Body of pancreas (tissue), 4 donors: ENCODE data around the gene SAMHD1. TPM values are rescaled to one million over a fixed set of nuclear protein-coding genes. Genes with fewer than 3 reads are reported as not detected.
"Not testable (repeated sequence)": the region's sequence is repeated elsewhere in the genome, so short reads cannot be mapped to it uniquely, and the experiment has no call there.

Experiments
- ATAC-seq: fragments of 150-250 bp; one replicate; pipeline ENCODE4 v1.9.1; 2016
- DNase-seq, 4 donors: peaks; one replicate each; pipeline ENCODE4 v3.0.0-alpha.2; 2019
- H3K27ac ChIP-seq, 4 donors: fragments of 200-600 bp; sonication (generic); 1 replicate in 3 of 4; 2 replicates in 1 of 4; pipeline versions ENCODE4 v1.5.1 to v1.6.1; 2016 to 2019; ENCODE audit warnings: mild to moderate bottlenecking in 1 of 4, mixed read lengths in 1 of 4, moderate library complexity in 1 of 4
- H3K27me3 ChIP-seq, 2 donors: fragments of 200-600 bp; sonication (generic); one replicate each; pipeline ENCODE4 v1.6.0; 2016; ENCODE audit warnings: mild to moderate bottlenecking in 1 of 2
- H3K36me3 ChIP-seq, 2 donors: fragments of 200-600 bp; sonication (generic); replicated peaks in 1 of 2; 2 replicates each; pipeline ENCODE4 v1.5.1; 2016; ENCODE audit warnings: low read depth in 2 of 2; ENCODE audit not compliant: insufficient read depth in 1 of 2
- H3K4me1 ChIP-seq: fragments of 200-600 bp; sonication (generic); one replicate; pipeline ENCODE4 v1.6.0; 2016
- H3K4me3 ChIP-seq, 2 donors: fragments of 200-600 bp; sonication (generic); 1 replicate in 1 of 2; 2 replicates in 1 of 2; pipeline ENCODE4 v1.5.1; 2016 to 2019
- H3K9me3 ChIP-seq, 3 donors: fragments of 200-600 bp; sonication (generic); 1 replicate in 2 of 3; 2 replicates in 1 of 3; pipeline ENCODE4 v1.5.1; 2016
- POLR2A ChIP-seq, 3 donors: fragments of 450-650 bp; IDR thresholded peaks; one replicate each; pipeline ENCODE4 v1.6.1; 2016; ENCODE audit warnings: antibody characterized with exemption in 3 of 3, mild to moderate bottlenecking in 2 of 3
- WGBS, 2 donors: methylation state at CpG; one replicate each; pipeline ENCODE4 v1.1.5; 2017; 5-methylcytosine and 5-hydroxymethylcytosine counted together
- intact Hi-C: fragments of 100-400 bp; cut with DNase I; formaldehyde crosslinking; loops from one replicate; pipeline ENCODE4 v1.15.1; 2023
- total RNA-seq, 2 donors: library from RNA; depleted of rRNA; stranded (reverse); fragments of >200 nt; gene quantifications; one replicate each; pipeline ENCODE4 v1.1.0, GENCODE V29; 2016
- TF ChIP-seq, protein P1 (sequence below), 7 experiments: fragments of 450-650 bp in 4 of 7; fragments of 200-600 bp in 3 of 7; sonication (generic) in 3 of 7; IDR thresholded peaks; one replicate each; pipeline ENCODE4 v1.5.1; 2016 to 2019; ENCODE audit warnings: antibody characterized with exemption in 7 of 7

The SAMHD1 gene
- total RNA-seq, 2 donors from 2014 or later = 87.7 to 116 TPM

DNA sequence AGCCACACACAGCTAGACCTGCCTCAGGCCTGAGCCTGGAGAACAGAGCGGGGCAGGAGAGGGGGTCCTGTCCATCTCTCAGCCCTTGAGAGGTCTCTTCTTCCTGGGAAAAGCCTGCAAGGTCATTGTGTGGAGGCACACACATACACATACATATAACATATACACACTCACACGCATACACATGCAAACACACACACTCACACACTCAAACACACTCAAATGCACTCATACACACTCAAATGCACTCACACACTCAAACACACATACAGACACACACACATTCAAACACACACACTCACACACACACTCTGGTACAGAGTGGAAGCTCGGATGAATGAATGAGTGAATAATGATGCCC, 75.1 kb downstream of the SAMHD1 start:
- Histone ChIP-seq H3K27me3 (no peaks in the 10 kb centered on the region), H3K36me3 (no peaks in the 10 kb centered on the region), H3K9me3 (no peaks in the 10 kb centered on the region), H3K4me3 (no peak overlapping the region), H3K4me1 (no peaks in the 10 kb centered on the region), H3K27ac (no peak overlapping the region)
- intact Hi-C loops = no loop called here
- WGBS, 2 donors = 78 to 86% methylated on average over 2 to 3 of the region's 3 CpGs
- TF ChIP-seq, protein P1, sequence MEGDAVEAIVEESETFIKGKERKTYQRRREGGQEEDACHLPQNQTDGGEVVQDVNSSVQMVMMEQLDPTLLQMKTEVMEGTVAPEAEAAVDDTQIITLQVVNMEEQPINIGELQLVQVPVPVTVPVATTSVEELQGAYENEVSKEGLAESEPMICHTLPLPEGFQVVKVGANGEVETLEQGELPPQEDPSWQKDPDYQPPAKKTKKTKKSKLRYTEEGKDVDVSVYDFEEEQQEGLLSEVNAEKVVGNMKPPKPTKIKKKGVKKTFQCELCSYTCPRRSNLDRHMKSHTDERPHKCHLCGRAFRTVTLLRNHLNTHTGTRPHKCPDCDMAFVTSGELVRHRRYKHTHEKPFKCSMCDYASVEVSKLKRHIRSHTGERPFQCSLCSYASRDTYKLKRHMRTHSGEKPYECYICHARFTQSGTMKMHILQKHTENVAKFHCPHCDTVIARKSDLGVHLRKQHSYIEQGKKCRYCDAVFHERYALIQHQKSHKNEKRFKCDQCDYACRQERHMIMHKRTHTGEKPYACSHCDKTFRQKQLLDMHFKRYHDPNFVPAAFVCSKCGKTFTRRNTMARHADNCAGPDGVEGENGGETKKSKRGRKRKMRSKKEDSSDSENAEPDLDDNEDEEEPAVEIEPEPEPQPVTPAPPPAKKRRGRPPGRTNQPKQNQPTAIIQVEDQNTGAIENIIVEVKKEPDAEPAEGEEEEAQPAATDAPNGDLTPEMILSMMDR (IDR thresholded peaks at IDR 0.05) = no peak
- TF ChIP-seq POLR2A (IDR thresholded peaks at IDR 0.05) = no peak
- DNase-seq (no peak), ATAC-seq (no peak)

DNA sequence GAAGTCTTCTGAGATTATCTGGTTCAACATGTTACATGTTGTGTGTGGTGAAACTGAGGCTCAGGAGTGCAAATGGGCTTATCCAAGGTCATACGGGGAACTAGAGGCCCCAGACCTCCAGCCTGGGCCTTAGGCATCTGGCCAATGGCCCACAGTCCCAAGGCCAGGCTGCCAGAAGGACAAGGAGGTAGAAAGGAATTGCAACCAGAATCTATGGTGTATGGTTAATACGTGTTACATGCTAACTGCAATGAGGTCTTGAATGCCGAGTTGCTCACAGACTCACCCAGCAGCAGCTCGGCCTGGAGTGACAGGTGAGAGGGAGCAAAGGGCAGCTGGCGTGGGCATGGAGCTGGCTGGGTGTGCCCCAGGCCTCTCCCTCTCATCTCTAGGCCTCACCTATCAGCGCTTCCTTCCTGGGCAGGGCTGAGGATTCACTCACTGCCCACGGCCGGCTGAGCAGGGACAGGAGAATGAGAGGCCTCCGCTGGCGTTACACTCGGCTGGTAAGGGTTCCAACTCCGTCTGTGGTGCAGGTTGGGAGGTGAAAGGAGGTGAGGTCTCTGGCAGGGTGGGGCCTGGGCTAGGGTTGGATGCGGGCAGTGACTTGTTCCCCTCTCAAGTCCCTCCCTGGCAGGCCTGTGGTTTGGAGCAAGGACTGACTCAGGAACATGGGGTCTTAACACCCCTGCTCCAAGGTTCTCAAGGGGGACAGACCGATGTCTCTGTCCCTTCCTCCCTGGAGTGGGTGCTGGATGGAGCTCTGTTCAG, 75.6 kb downstream of the SAMHD1 start, which contains the start of gene TLDC2:
Gene TLDC2, plus strand, starts transcription at position 437 of the 771 bp plus-strand sequence. Its CDS starts 37 bp downstream, at position 474.
- intact Hi-C loops = no loop called here
- H3K9me3 ChIP-seq = no peaks in the 10 kb centered on the region
- WGBS, 2 donors = 40 to 79% methylated on average over 3 to 14 of the region's 14 CpGs
- H3K27me3 ChIP-seq = no peaks in the 10 kb centered on the region
- H3K4me1 ChIP-seq = no peaks in the 10 kb centered on the region
- ATAC-seq (no peak), DNase-seq (no peak)
- TF ChIP-seq POLR2A (IDR thresholded peaks at IDR 0.05) = no peak
- TF ChIP-seq, protein P1 (IDR thresholded peaks at IDR 0.05) = no peak
- H3K4me3 ChIP-seq = no peak within 1 kb of the TSS
- no peaks in the 10 kb centered on the region for H3K36me3 ChIP-seq
- no peak within 1 kb of the TSS for H3K27ac ChIP-seq

DNA sequence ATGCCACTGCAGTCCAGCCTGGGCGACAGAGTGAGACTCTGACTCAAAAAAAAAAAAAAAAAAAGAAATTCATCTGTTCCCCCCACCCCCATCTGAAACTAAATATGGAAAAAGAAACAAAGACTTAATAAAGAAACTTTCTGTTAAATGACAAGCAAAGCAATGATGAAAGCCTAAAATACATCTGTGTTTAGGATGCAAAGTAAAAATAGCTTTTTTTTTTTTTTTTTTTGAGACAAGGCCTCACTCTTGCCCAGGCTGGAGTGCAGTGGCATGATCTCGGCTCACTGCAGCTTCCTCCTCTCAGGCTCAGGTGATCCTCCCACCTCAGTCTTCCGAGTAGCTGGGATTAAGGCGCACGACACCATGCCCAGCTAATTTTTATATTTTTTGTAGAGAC, 76.4 kb downstream of the SAMHD1 start:
- intact Hi-C loops, DNase-seq, H3K27ac ChIP-seq, H3K27me3 ChIP-seq, ATAC-seq, H3K4me1 ChIP-seq, H3K9me3 ChIP-seq, H3K36me3 ChIP-seq, H3K4me3 ChIP-seq: not testable (repeated sequence)
- WGBS, 2 donors = 84% methylated on average over 5 of the region's 5 CpGs

GRCh38 chr20:36873498-36874189, 77.9 kb downstream of the SAMHD1 start:
- no peaks in the 10 kb centered on the region for H3K4me1 ChIP-seq
- H3K27ac ChIP-seq = no peak overlapping the region
- H3K4me3 ChIP-seq = no peak overlapping the region
- no peaks in the 10 kb centered on the region for H3K9me3 ChIP-seq
- TF ChIP-seq, protein P1 (IDR thresholded peaks at IDR 0.05) = no peak
- TF ChIP-seq POLR2A (IDR thresholded peaks at IDR 0.05) = no peak
- DNase-seq (no peak), ATAC-seq (no peak)
- H3K27me3 ChIP-seq = no peaks in the 10 kb centered on the region
- 75 to 83% methylated on average over 13 of the region's 13 CpGs for WGBS, 2 donors
- intact Hi-C loops = no loop called here
- H3K36me3 ChIP-seq = no peaks in the 10 kb centered on the region

DNA sequence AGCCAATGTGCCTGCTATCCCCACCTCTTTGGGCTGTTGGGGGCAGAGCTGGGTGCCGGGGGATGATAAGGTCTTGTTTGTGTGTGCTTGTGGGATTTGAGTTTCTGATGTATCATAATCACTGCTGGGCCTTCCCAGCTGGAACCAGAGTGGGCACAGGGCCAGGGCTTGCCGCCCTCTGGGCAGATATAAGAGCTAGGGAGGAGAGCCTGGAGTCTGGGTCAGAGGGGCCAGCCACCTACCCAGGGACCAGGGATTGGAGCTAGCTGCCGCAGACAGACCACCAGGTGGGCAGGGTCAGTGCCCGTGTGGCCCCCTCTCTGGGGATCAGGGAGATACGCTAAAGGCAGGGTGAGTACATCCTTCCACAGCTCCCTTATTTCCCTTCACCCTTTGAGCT, 78.7 kb downstream of the SAMHD1 start:
- DNase-seq = no peak
- WGBS, 2 donors = 47 to 80% methylated on average over 1 to 5 of the region's 5 CpGs

More for the DNA sequence above, 78.7 kb downstream of the SAMHD1 start:
- no peak for ATAC-seq
- no peaks in the 10 kb centered on the region for H3K36me3 ChIP-seq
- H3K9me3 ChIP-seq = no peaks in the 10 kb centered on the region
- no peaks in the 10 kb centered on the region for H3K4me1 ChIP-seq
- no peak overlapping the region for H3K27ac ChIP-seq
- no peak overlapping the region for H3K4me3 ChIP-seq
- TF ChIP-seq POLR2A (IDR thresholded peaks at IDR 0.05) = no peak
- TF ChIP-seq, protein P1 (IDR thresholded peaks at IDR 0.05) = no peak
- no peaks in the 10 kb centered on the region for H3K27me3 ChIP-seq
- intact Hi-C loops = no loop called here
